Fibroblast of lung (primary cell): ENCODE results near the gene SPRR2E. TPM values are rescaled to one million over a fixed set of nuclear protein-coding genes. Genes with fewer than 3 reads are reported as not detected.

Source experiments
- DNase-seq, 2 donors: peaks; one replicate each; pipeline versions ENCODE4 v3.0.0 to v3.0.0-alpha.2; 2010; ENCODE audit warnings: low read depth in 2 of 2
- H2AFZ ChIP-seq: 2 replicates; pipeline ENCODE4 v1.5.1; 2012; ENCODE audit warnings: low read length, control low read depth, inconsistent platforms
- H3K27ac ChIP-seq: 2 replicates; pipeline ENCODE4 v1.5.1; 2011; ENCODE audit warnings: low read length, control low read depth; ENCODE audit not compliant: insufficient read depth
- H3K27me3 ChIP-seq: 2 replicates; pipeline ENCODE4 v1.5.1; 2011; ENCODE audit warnings: mild to moderate bottlenecking, low read length; ENCODE audit not compliant: control insufficient read depth, insufficient read depth
- H3K36me3 ChIP-seq: 2 replicates; pipeline ENCODE4 v1.5.1; 2011; ENCODE audit warnings: low read length; ENCODE audit not compliant: control insufficient read depth, insufficient read depth
- H3K4me1 ChIP-seq: 2 replicates; pipeline ENCODE4 v1.5.1; 2011; ENCODE audit warnings: low read length; ENCODE audit not compliant: control insufficient read depth, insufficient read depth; ENCODE audit errors: extremely low read depth
- H3K4me2 ChIP-seq: 2 replicates; pipeline ENCODE4 v1.5.1; 2011; ENCODE audit warnings: low read length, control low read depth; ENCODE audit not compliant: insufficient read depth; ENCODE audit errors: extremely low read depth
- H3K4me3 ChIP-seq, 4 experiments: fragments of 200-600 bp in 1 of 4; sonication (generic) in 1 of 4; replicated peaks in 1 of 4; 2 replicates each; pipeline ENCODE4 v1.5.1; 2011 to 2016; ENCODE audit warnings: low read length in 4 of 4, low read depth in 3 of 4, mild to moderate bottlenecking in 3 of 4, control low read depth in 2 of 4, inconsistent platforms in 1 of 4, mixed read lengths in 1 of 4; ENCODE audit not compliant: insufficient read depth in 1 of 4; ENCODE audit errors: control extremely low read depth in 1 of 4
- H3K79me2 ChIP-seq: 2 replicates; pipeline ENCODE4 v1.5.1; 2012; ENCODE audit warnings: mild to moderate bottlenecking, low read length, inconsistent platforms; ENCODE audit not compliant: control insufficient read depth, insufficient read depth
- H3K9ac ChIP-seq: 2 replicates; pipeline ENCODE4 v1.5.1; 2011; ENCODE audit warnings: mild to moderate bottlenecking, low read length, control low read depth; ENCODE audit not compliant: insufficient read depth
- H3K9me3 ChIP-seq: 2 replicates; pipeline ENCODE4 v1.5.1; 2012; ENCODE audit warnings: low read depth, low read length; ENCODE audit not compliant: control insufficient read depth, insufficient read depth
- H4K20me1 ChIP-seq: 2 replicates; pipeline ENCODE4 v1.5.1; 2011; ENCODE audit warnings: low read length; ENCODE audit not compliant: control insufficient read depth, insufficient read depth; ENCODE audit errors: extremely low read depth
- CTCF ChIP-seq, 2 donors: IDR thresholded peaks in 1 of 2; conservative IDR thresholded peaks in 1 of 2; 1 replicate in 1 of 2; 2 replicates in 1 of 2; pipeline ENCODE4 v1.5.1; 2011 to 2012; ENCODE audit warnings: low read length in 2 of 2, control low read depth in 1 of 2, inconsistent platforms in 1 of 2, low read depth in 1 of 2, mild to moderate bottlenecking in 1 of 2
- EZH2 ChIP-seq: IDR thresholded peaks from 2 replicates; pipeline ENCODE4 v1.5.1; 2012; ENCODE audit warnings: low read length, control low read depth, mild to moderate bottlenecking; ENCODE audit errors: missing control alignments
- polyA minus RNA-seq: library from RNA; depleted of rRNA, polyadenylated mRNA; stranded (reverse); fragments of >200 nt; gene quantifications from 2 replicates; pipeline ENCODE4 v1.2.3, GENCODE V29; 2011; ENCODE audit warnings: low replicate concordance
- polyA plus RNA-seq, 2 donors: library from polyadenylated mRNA; depleted of rRNA in 1 of 2; stranded (reverse) in 1 of 2; unstranded in 1 of 2; fragments of >200 nt; gene quantifications; 2 replicates each; pipeline ENCODE4 v1.2.1, GENCODE V29; 2011 to 2012; ENCODE audit warnings: missing spikeins in 1 of 2
- total RNA-seq: library from RNA; depleted of rRNA; stranded (reverse); fragments of >200 nt; gene quantifications from 2 replicates; pipeline ENCODE4 v1.2.1, GENCODE V29; 2014

The SPRR2E gene
- total RNA-seq (not detected in 2 replicates), polyA plus RNA-seq (not detected in 2 replicates), polyA minus RNA-seq (not detected in 2 replicates)
- polyA plus RNA-seq (2012) = not detected in 2 replicates

GRCh38 chr1:153094426-153094825 is at the start of gene SPRR2E:
Gene SPRR2E, minus strand, starts transcription at chr1:153094526. Its CDS starts 775 bp downstream, at chr1:153093751.
- Histone ChIP-seq H3K36me3 (no peaks in the 10 kb centered on the region), H3K4me3 (no peak within 1 kb of the TSS), H3K4me2 (no peak within 1 kb of the TSS), H3K9me3 (no peaks in the 10 kb centered on the region), H4K20me1 (no peaks in the 10 kb centered on the region), H3K4me1 (no peaks in the 10 kb centered on the region), H3K27me3 (no peaks in the 10 kb centered on the region), H3K79me2 (no peaks in the 10 kb centered on the region), H2AFZ (no peak within 1 kb of the TSS), H3K9ac (no peak within 1 kb of the TSS), H3K27ac (no peak within 1 kb of the TSS)
- DNase-seq = no peak
- no peak for TF ChIP-seq CTCF (conservative IDR thresholded peaks at IDR 0.05 in 1 of 2, IDR thresholded peaks at IDR 0.05 in 1 of 2; ENCODE audit: low read depth in 1 of 2, low read length in 2 of 2)
- no peak for TF ChIP-seq EZH2

- DNase-seq = no peak
These were observed 47.1 kb upstream of the SPRR2E start for GRCh38 chr1:153141377-153141776.

GRCh38 chr1:153140484-153140883 is 46.2 kb upstream of the SPRR2E start:
- no peaks in the 10 kb centered on the region for H3K79me2 ChIP-seq
- no peaks in the 10 kb centered on the region for H4K20me1 ChIP-seq
- H3K9me3 ChIP-seq = no peaks in the 10 kb centered on the region
- TF ChIP-seq EZH2 (no peak), CTCF (conservative IDR thresholded peaks at IDR 0.05 in 1 of 2, IDR thresholded peaks at IDR 0.05 in 1 of 2; ENCODE audit: low read depth in 1 of 2, low read length in 2 of 2) (no peak)
- H2AFZ ChIP-seq = no peak overlapping the region
- no peak overlapping the region for H3K4me3 ChIP-seq
- no peaks in the 10 kb centered on the region for H3K27me3 ChIP-seq
- no peaks in the 10 kb centered on the region for H3K36me3 ChIP-seq
- H3K27ac ChIP-seq = no peak overlapping the region
- no peaks in the 10 kb centered on the region for H3K4me1 ChIP-seq
- no peak overlapping the region for H3K9ac ChIP-seq
- no peak for DNase-seq
- no peak overlapping the region for H3K4me2 ChIP-seq

More at GRCh38 chr1:153141377-153141776, 47.1 kb upstream of the SPRR2E start:
- no peak overlapping the region for H3K27ac ChIP-seq
- H3K9me3 ChIP-seq = no peaks in the 10 kb centered on the region
- no peaks in the 10 kb centered on the region for H3K27me3 ChIP-seq
- no peak overlapping the region for H3K9ac ChIP-seq
- H3K4me3 ChIP-seq = no peak overlapping the region
- no peaks in the 10 kb centered on the region for H3K36me3 ChIP-seq
- no peak overlapping the region for H2AFZ ChIP-seq
- no peak for TF ChIP-seq EZH2
- TF ChIP-seq CTCF (conservative IDR thresholded peaks at IDR 0.05 in 1 of 2, IDR thresholded peaks at IDR 0.05 in 1 of 2; ENCODE audit: low read depth in 1 of 2, low read length in 2 of 2) = no peak
- no peaks in the 10 kb centered on the region for H3K4me1 ChIP-seq
- H3K4me2 ChIP-seq = no peak overlapping the region
- no peaks in the 10 kb centered on the region for H4K20me1 ChIP-seq
- H3K79me2 ChIP-seq = no peaks in the 10 kb centered on the region
